A549 (cell line): Measurements from ENCODE around the gene PCDHGA11.

Experiments used
- CHD2 ChIP-seq: fragments of 150-350 bp; IDR thresholded peaks from 2 replicates; pipeline ENCODE4 v1.6.1; 2014; ENCODE audit warnings: low read length; ENCODE audit not compliant: partially characterized antibody
- CHD4 ChIP-seq: fragments of 200-600 bp; sonication (generic); IDR thresholded peaks from 2 replicates; pipeline ENCODE4 v1.6.1; 2016; ENCODE audit warnings: antibody characterized with exemption, mild to moderate bottlenecking, borderline replicate concordance
- EP300 ChIP-seq, 2 experiments: fragments of >200 bp; sonication (Bioruptor Twin); formaldehyde crosslinking; IDR thresholded peaks; 2 replicates in 1 of 2; 3 replicates in 1 of 2; pipeline ENCODE4 v1.6.1; 2016 to 2017
- MYC ChIP-seq: IDR thresholded peaks from 2 replicates; pipeline ENCODE4 v1.6.1; 2012; ENCODE audit warnings: mild to moderate bottlenecking, inconsistent platforms, low read length, improper control_type of control experiment, borderline replicate concordance
- POLR2AphosphoS2 ChIP-seq: conservative IDR thresholded peaks from 2 replicates; pipeline ENCODE4 v1.6.1; 2012; ENCODE audit warnings: low read length, improper control_type of control experiment, inconsistent platforms
- RAD21 ChIP-seq, 2 experiments: fragments of >200 bp in 1 of 2; sonication (Bioruptor Twin) in 1 of 2; formaldehyde crosslinking in 1 of 2; IDR thresholded peaks in 1 of 2; conservative IDR thresholded peaks in 1 of 2; 2 replicates in 1 of 2; 3 replicates in 1 of 2; pipeline ENCODE4 v1.6.1; 2012 to 2018; ENCODE audit warnings: inconsistent platforms in 1 of 2
- RARB ChIP-seq: fragments of 250-450 bp; sonication (Bioruptor Pico); IDR thresholded peaks from 2 replicates; pipeline ENCODE4 v1.8.0; 2021; ENCODE audit warnings: mild to moderate bottlenecking, moderate library complexity
- RNF2 ChIP-seq: fragments of 200-600 bp; sonication (generic); IDR thresholded peaks from 2 replicates; pipeline ENCODE4 v1.6.1; 2016; ENCODE audit warnings: low read depth, mild to moderate bottlenecking, antibody characterized with exemption, moderate library complexity, borderline replicate concordance
- USF2 ChIP-seq: fragments of 450-650 bp; IDR thresholded peaks from 2 replicates; pipeline ENCODE4 v1.6.1; 2014; ENCODE audit warnings: antibody characterized with exemption
- TF ChIP-seq, protein P1 (sequence below): fragments of 200-600 bp; sonication (generic); IDR thresholded peaks from 2 replicates; pipeline ENCODE4 v1.6.1; 2016; ENCODE audit warnings: antibody characterized with exemption, mild to moderate bottlenecking, moderate library complexity
- TF ChIP-seq, protein P2 (sequence below): fragments of >200 bp; sonication (Bioruptor Twin); formaldehyde crosslinking; IDR thresholded peaks from 3 replicates; pipeline ENCODE4 v1.5.1; 2016
- TF ChIP-seq, protein P3 (sequence below): fragments of 250-450 bp; sonication (Bioruptor Pico); IDR thresholded peaks from 2 replicates; pipeline ENCODE4 v1.5.0; 2021; ENCODE audit warnings: mild to moderate bottlenecking, moderate library complexity, borderline replicate concordance

DNA sequence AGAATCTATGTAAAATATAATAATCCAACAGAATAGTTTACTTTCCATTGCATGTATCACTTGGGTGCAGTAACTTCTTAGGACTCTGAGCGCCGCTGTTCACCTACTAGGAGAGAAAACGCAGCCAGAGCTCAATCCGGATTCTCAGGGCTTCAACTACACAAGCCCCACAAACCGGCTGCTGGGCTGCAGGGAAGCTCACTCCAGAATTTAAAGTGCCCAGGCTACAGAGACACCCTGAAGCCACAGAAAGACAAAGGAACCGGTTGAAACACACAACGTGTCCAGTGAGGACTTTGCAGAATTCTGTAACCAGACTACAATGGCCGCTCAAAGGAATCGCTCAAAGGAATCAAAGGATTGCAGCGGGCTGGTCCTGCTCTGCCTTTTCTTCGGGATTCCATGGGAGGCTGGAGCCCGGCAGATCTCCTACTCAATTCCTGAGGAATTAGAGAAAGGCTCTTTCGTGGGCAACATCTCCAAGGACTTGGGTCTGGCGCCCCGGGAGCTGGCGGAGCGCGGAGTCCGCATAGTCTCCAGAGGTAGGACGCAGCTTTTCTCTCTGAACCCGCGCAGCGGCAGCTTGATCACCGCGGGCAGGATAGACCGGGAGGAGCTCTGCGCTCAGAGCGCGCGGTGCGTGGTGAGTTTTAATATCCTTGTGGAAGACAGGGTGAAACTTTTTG lies 7.9 kb upstream of the PCDHGA11 start, which contains the start of gene PCDHGA10:
- TF ChIP-seq CHD2 (no peak), RAD21 (conservative IDR thresholded peaks at IDR 0.05 in 1 of 2, IDR thresholded peaks at IDR 0.05 in 1 of 2) (peak in 1 of 2 experiments; percentile 13; a peak in 1 of 5 replicates), CHD4 (no peak), USF2 (no peak), MYC (no peak), RARB (CRISPR knock-in tag) (no peak), EP300 (IDR thresholded peaks at IDR 0.05) (no peak), RNF2 (no peak), POLR2AphosphoS2 (no peak)
- TF ChIP-seq, protein P1, sequence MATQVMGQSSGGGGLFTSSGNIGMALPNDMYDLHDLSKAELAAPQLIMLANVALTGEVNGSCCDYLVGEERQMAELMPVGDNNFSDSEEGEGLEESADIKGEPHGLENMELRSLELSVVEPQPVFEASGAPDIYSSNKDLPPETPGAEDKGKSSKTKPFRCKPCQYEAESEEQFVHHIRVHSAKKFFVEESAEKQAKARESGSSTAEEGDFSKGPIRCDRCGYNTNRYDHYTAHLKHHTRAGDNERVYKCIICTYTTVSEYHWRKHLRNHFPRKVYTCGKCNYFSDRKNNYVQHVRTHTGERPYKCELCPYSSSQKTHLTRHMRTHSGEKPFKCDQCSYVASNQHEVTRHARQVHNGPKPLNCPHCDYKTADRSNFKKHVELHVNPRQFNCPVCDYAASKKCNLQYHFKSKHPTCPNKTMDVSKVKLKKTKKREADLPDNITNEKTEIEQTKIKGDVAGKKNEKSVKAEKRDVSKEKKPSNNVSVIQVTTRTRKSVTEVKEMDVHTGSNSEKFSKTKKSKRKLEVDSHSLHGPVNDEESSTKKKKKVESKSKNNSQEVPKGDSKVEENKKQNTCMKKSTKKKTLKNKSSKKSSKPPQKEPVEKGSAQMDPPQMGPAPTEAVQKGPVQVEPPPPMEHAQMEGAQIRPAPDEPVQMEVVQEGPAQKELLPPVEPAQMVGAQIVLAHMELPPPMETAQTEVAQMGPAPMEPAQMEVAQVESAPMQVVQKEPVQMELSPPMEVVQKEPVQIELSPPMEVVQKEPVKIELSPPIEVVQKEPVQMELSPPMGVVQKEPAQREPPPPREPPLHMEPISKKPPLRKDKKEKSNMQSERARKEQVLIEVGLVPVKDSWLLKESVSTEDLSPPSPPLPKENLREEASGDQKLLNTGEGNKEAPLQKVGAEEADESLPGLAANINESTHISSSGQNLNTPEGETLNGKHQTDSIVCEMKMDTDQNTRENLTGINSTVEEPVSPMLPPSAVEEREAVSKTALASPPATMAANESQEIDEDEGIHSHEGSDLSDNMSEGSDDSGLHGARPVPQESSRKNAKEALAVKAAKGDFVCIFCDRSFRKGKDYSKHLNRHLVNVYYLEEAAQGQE, result no peak
- TF ChIP-seq, protein P2, sequence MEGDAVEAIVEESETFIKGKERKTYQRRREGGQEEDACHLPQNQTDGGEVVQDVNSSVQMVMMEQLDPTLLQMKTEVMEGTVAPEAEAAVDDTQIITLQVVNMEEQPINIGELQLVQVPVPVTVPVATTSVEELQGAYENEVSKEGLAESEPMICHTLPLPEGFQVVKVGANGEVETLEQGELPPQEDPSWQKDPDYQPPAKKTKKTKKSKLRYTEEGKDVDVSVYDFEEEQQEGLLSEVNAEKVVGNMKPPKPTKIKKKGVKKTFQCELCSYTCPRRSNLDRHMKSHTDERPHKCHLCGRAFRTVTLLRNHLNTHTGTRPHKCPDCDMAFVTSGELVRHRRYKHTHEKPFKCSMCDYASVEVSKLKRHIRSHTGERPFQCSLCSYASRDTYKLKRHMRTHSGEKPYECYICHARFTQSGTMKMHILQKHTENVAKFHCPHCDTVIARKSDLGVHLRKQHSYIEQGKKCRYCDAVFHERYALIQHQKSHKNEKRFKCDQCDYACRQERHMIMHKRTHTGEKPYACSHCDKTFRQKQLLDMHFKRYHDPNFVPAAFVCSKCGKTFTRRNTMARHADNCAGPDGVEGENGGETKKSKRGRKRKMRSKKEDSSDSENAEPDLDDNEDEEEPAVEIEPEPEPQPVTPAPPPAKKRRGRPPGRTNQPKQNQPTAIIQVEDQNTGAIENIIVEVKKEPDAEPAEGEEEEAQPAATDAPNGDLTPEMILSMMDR, result no peak
- TF ChIP-seq, protein P3, sequence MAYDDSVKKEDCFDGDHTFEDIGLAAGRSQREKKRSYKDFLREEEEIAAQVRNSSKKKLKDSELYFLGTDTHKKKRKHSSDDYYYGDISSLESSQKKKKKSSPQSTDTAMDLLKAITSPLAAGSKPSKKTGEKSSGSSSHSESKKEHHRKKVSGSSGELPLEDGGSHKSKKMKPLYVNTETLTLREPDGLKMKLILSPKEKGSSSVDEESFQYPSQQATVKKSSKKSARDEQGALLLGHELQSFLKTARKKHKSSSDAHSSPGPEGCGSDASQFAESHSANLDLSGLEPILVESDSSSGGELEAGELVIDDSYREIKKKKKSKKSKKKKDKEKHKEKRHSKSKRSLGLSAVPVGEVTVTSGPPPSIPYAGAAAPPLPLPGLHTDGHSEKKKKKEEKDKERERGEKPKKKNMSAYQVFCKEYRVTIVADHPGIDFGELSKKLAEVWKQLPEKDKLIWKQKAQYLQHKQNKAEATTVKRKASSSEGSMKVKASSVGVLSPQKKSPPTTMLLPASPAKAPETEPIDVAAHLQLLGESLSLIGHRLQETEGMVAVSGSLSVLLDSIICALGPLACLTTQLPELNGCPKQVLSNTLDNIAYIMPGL (CRISPR knock-in tag), result no peak
